ENCODE measurements around the gene PPA2.
"Not testable (repeated sequence)": the region's sequence is repeated elsewhere in the genome, so short reads cannot be mapped to it uniquely, and the experiment has no call there.

PPA2 gene

DNA sequence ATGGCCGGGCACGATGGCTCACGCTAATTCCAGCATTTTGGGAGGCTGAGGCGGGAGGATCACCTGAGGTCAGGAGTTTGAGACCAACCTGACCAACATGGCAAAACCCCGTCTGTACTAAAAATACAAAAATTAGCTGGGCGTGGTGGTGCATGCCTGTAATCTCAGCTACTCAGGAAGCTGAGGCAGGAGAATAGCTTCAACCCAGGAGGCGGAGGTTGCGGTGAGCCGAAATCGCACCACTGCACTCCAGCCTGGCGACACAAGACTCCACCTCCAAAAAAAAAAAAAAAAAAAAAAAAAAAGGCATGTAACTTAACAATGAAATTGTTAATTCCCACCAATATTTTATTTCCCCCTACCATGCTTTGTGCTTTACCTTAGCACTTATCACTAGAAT is 15.3 kb downstream of the PPA2 start:
- DNase-seq (ENCODE audit: low read depth in 2 of 2), result not testable (repeated sequence)

DNA sequence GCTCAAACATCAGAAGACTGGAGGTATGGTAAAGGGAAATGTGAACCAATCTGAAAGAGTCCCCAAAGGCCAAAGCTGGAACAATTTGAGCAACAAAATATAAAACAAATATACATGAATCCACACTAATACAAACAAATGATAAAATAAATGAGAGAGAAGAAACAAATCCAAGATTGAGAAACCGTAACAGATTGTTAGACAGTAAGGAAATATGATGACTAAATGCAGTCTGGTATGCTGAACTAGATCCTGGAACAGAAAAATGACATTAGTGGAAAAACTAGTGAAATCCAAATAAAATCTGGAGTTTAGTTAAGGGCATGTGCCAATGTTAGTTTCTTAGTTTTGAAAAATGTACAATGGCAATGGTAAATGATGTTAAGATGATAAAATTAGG is 15.9 kb downstream of the PPA2 start:
- DNase-seq (ENCODE audit: low read depth in 2 of 2), result no peak

DNA sequence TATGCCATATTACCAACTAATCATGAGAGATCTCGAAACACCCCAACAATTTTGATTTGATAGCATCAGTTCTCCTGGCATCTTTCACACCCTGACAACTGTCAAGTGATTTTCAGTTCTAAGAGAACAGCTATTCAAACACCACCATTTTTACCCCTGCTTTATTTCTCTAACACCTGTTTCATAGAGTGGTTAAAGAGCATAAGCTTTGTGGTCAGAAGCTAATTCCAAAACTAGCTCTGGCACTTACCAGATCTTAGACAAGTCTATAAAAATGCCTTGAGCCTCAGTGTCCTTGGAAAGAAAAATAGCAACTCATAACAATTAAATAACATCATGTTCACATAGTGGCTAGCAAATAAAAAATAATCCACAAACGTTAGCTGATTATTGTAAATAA is 17.9 kb downstream of the PPA2 start:
- no peak for DNase-seq (ENCODE audit: low read depth in 2 of 2)

DNA sequence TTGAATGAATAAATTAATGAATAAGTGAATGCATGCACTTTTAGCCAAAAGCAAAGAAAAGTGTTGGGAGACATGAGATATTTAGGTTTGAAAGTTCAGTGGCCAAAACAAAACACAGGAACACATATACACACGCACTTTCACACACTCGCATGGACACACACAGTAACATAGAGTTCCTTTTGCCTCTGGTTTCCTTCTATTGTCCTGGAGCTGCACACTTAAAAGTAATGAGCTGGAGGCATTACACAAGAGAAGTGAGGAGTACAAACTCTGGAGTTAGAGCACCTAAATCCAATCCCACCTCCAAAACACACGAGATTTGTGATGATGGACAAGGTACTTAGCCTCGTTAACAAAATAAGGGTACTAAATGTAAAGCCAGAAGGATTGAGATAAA is 18.7 kb downstream of the PPA2 start:
- no peak for DNase-seq (ENCODE audit: low read depth in 2 of 2)

DNA sequence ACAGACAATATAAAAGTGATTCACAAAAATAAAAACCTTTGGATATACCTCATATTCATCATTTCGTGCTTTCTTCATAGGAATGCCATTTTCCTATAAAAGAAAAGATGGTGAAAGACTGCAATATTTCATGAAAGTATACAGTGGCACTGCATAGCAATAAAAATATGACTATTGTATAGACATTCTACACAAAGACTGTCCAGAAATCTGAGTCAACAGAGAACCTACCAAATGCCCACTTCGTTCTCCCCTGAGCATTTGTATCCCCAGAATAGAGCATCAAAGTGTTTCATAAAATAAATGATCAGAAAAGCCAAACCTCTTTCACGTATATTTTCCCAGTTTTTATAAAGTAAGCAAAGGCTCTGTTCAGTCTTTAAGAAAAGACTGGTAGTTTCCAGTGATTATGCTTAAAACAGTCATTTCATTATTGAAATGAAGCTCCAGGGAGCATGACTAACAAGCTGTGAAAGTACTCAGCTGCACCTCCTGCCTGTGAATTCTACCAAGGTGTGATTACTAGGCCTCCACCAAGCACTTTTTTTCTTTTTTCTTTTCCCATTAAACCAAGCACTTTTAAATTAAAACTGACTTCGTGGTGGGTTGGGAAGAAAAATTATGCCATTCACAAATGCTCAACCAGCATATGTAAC is 20.2 kb downstream of the PPA2 start:
- no peak for DNase-seq (ENCODE audit: low read depth in 2 of 2)

DNA sequence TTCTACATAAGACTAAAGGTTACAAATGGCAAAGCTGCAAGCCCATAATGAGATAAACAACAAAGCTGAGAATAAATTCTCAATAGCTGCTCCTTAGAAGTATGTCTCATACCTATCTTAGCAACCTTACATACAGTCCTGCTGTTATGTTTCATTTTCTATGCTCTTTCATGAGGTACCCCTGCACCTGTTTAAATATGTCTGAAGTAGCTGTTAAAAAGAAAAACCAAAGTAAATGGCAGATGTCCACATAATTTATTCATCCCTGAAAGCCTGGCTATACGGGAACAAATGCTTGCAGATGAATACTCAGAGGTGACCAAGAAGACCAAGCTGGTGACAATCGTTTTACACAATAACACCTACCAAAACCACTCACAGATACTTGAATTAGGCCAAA is 22.5 kb downstream of the PPA2 start:
- DNase-seq (ENCODE audit: low read depth in 2 of 2), result no peak

DNA sequence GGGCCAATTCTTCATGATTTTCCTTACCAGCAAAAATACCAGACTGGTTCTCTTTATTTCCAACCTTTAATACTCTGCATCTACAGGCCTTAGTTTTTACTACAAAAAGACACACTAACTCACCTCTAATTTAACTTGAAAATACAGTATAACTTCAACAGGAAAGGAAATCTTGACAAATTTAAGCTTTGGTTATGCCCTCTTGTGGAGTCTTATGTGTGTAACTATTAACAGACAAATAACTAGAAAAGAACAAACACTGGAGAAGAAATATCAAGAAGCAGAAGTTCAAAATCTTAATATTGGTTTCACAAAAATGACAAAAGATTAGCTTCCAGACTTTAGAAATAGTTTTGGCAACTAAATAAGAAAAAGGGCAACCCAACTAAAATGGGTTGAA is 33.0 kb downstream of the PPA2 start:
- DNase-seq (ENCODE audit: low read depth in 2 of 2), result no peak

DNA sequence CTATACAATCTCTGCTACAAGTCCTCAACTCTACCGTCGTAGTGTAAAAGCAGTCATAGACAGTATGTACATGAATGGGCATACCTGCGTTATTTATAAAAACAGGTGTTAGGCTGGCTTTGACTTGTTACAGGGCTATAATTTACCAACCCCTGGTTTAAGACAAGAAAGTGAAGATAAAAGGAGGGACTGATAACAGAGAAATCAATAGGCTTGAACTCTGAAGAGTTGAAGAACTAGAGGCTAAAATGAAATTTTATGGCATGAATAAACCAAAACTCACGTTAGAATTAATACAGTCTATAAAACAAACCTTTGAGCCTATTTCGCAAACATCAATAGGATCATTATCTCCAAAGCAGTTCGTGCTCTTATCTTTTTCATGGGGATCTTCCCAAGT is 36.2 kb downstream of the PPA2 start:
- DNase-seq (ENCODE audit: low read depth in 2 of 2), result no peak

DNA sequence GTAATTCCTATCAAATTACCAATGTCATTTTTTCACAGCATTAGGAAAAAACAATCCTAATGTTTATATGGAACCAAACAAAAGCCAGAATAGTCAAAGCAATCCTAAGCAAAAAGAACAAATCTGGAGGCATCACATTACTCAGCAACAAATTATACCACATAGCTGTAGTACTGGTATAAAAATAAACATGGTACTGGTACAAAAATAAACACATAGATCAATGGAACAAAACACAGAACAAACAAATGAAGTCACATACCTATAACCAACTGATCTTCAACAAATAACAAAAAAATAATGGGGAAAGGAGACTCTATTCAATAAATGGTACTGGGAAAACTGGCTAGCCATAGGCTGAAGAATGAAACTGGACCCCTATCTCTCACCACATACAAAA is 37.4 kb downstream of the PPA2 start:
- no peak for DNase-seq (ENCODE audit: low read depth in 2 of 2)

DNA sequence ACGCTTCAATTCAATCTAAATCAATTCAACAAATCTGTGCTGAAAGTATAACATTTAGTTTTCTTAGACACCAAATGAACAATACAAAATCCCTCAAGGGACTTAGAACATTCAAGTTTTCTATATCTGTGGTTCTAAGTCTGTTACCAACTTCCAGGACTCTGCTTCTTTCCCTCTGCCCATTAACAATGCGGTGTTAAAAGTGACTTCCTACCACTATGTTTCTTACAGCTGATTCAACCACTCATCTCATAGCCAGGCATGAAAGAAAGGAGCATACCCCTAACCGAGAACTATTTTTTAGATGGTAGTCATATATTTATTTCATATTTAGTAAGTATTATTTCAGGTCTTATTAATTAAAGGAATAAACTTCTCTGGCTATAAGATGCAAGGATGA is 38.9 kb downstream of the PPA2 start:
- no peak for DNase-seq (ENCODE audit: low read depth in 2 of 2)

DNA sequence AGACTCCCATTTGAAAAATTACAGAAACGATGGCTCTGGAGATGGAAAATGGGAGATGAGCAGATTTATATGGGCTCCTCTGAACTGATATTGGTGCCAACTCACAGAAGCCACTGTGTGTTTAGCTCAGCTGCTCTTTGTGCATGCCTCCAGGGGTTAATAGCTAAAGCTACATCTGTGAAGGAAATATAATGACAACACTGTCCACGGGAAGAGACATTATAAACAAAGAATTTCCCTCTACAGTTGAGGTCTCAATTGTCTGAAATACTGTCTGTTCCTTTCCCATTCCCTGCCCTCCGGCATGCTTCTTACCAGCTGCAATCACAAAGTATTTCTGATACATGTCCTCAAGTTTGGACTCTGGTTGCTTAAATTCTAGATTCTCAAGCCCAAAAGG is 40.4 kb downstream of the PPA2 start:
- no peak for DNase-seq (ENCODE audit: low read depth in 2 of 2)

DNA sequence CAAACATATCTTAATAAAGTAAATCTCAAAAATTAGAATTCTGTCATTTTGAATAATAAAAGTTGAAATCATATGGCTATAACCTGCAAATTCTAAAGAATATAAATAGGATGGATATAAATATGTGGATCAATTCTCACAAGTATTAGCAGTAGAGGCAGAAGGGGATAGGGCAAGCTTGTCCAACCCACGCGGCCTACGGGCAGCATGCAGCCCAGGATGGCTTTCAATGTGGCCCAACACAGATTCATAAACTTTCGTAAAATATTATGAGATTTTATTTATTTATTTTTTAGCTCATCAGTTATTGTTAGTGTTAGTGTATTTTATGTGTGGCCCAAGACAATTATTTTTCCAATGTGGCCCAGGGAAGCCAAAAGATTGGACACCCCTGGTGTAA is 41.4 kb downstream of the PPA2 start:
- DNase-seq (ENCODE audit: low read depth in 2 of 2), result no peak

DNA sequence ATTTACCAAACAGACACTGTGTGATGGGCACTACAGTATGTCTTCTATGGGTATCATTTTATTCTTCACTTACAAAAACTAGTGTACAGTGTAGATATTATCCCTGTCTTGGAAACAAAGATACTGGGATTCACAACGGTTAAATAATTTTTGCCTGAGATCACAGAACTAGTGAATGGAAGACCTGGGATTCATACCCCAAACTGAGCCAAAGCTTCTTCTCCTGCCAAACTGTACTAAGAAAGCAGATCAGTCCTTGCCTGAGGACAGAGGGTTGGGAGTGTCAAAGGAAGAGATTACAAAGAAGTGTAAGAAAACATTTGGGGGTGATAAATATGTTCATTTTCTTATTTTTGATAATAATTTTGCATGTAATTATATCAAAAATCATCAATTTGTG is 43.1 kb downstream of the PPA2 start:
- DNase-seq (ENCODE audit: low read depth in 2 of 2), result no peak

DNA sequence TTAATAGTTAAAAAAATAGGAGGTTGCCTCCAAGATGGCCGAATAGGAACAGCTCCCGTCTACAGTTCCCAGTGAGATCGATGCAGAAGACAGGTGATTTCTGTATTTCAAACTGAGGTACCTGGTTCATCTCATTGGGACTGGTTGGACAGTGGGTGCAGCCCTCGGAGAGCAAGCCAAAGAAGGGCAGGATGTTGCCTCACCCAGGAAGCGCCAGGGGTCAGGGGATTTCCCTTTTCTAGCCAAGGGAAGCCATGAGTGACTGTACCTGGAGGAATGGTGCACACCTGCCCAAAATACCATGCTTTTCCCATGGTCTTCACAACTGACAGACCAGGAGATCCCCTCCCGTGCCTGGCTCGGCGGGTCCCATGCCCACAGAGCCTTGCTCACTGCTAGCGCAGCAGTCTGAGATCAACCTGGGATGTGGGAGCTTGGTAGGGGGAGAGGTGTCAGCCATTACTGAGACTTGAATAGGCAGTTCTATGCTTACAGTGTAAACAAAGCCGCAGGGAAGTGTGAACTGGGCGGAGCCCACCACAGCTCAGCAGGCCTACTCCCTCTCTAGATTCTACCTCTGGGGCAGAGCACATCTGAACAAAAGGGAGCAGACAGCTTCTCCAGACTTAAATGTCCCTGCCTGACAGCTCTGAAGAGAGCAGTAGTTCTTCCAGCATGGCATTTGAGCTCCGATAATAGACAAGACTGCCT is 47.5 kb downstream of the PPA2 start:
- no peak for DNase-seq (ENCODE audit: low read depth in 2 of 2)

DNA sequence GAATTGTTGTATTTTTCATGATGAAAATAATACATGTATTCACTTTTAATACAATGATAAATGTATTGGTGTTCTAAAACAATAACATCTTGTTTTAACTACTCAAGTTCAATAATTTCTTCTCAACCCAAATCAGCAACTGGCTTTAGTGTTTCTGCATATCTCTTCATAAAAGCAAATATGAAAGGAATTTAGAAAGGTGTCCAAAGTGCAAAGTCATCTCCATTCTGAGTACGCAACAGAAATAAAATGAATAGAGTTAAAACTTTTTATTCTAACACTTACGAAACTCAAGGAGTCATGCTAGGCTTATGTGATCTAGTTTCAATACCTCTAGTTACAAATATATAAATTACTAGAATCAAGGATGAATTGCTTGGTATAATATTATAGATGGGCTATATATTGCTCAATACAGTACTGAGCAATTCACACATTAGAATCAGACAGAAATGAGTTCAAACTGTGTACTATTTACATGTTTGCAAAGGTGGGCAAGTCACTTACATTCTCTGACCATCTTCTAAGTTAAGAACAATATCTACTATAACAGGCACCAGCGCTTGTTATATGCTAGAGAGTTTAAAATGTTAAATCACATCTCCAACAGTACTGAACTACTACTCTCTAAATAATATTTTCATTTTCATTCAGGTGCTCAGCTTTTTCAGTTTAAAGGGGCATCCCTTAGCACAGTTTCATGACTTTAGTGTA is 51.5 kb downstream of the PPA2 start:
- no peak for DNase-seq (ENCODE audit: low read depth in 2 of 2)

DNA sequence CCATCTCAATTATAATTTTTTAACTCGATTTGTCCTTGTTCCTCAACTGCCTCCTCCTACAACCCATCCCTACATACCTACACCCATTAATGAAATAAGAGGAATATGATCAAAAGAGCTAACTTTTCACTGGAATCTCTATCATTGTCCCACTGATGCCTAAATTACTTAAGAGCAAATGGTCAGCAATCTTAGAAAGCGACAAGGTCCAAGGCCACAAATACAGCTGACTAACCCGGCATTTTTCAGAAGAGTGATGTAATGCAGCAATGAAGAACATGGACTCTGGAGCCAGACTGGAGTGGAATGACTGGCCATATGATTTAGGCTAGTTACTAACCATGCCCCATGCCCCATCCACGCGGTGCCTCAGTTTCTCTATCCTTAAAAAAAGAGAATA is 56.2 kb downstream of the PPA2 start:
- no peak for DNase-seq (ENCODE audit: low read depth in 2 of 2)

DNA sequence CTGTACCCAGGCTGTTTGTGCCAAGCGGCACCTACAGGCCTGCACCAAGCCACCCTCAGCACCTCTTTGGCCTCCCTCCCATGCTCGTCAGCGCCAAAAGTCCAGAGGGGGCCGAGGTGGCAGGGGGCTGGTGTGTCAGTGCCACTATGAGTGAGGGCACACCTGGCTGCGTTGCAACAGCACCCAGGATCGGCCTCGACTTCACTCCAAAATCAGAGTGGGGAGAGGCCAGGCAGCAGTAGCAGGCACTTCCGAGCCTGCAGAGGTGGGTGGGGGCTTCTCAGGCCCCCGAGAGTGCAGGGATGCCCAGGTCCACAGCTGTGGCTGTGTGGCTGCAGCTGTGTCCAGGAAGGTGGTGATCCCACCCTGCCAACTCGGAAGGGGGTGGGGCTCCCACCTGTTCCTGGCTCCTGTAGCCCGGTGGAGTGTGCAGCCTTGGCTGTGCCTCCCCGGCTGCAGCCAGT is 58.5 kb downstream of the PPA2 start:
- DNase-seq (ENCODE audit: low read depth in 2 of 2), result no peak

DNA sequence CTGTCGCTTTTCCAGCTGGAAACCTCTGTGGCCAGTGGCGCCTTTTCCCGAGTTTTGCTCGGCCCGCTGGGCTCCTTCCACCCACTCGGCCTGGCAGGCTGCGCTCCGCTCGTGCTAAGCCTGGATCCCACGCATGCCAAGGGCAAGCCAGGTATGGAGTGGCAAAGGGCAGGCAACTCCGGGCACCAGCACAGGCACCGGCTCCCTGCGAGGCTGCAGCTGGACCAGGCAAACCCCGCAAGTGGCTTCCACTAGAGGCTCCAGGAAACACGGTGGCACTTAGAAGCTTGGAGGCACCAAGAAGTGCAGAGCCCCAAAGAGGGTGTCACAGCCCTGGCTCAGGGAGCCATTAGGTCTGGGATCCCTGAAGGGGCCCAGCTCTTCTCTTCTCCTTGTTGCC is 59.5 kb downstream of the PPA2 start:
- DNase-seq (ENCODE audit: low read depth in 2 of 2), result no peak

DNA sequence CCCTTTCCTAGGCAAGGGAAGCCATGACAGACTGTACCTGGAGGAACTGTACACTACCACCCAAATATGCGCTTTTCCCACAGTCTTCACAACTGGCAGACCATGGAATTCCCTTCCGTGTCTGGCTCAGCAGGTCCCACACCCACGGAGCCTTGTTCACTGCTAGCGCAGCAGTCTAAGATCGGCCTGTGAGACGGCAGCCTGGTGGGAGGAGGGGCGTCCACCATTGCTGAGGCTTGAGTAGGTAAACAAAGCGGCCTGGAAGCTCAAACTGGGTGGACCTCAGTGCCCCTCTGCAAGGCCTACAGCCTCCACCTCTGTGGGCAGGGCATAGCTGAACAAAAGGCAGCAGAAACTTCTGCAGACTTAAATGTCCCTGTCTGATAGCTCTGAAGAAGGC is 64.7 kb downstream of the PPA2 start:
- not testable (repeated sequence) for DNase-seq (ENCODE audit: low read depth in 2 of 2)

DNA sequence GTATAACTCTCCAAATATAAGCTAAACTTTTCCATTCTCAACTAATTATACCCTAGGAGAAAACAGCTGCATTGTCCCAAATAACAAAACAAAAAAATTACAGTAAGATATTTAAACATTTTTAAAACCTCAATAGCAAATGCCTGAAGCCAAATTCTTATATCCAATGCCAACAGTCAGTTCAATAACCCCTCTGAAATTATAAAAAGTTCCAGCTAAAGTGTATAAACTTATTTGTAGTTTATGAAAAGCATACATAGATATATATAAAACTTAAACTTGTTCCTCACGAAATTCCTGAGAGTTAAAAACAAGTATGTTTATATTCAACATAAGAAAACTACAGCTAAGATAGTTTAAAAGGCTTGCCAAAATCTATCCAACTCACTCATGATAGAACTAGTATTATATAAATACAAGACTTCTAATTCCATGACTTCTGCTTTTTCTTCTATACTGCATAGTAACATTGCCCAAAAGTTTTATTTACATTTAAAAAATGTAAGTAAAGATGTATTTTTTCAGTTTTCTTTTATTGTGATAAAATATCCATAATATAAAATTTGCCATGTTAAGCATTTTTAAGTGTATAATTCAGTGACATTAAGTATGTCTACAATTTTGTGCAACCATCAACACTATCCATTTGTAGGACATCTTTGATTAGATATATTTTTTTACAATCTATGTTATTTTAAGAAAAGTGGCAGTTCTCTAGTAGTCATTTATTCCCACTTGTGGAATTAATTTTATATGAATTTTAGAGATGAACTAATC is 72.8 kb downstream of the PPA2 start:
- no peak for DNase-seq (ENCODE audit: low read depth in 2 of 2)

DNA sequence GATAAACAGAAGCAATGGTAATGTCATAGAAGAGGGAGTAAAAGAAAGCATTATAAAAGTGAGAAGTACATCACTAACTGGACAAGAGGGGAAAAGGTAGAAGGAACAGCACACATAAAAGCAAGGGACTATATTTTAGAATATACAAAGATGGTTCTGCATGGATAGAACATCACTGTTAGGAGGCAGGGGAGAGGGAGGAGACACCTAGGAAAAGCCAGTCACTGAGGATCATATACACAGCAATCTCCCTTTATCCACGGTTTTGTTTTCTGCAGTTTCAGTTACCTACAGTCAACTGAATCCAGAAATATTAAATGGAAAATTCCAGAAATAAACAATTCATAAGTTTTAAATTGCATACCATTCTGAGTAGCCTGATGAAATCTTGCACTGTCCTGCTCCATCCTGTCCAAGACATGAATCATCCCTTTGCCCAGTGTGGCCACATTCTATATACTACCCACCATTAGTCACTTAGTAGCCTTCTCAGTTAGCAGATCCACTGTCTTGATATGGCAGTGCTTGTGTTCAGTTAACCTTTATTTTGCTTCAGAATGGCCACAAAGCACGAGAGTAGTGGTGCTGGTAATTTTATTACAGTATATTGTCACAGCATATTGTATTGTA is 74.2 kb downstream of the PPA2 start:
- no peak for DNase-seq (ENCODE audit: low read depth in 2 of 2)

DNA sequence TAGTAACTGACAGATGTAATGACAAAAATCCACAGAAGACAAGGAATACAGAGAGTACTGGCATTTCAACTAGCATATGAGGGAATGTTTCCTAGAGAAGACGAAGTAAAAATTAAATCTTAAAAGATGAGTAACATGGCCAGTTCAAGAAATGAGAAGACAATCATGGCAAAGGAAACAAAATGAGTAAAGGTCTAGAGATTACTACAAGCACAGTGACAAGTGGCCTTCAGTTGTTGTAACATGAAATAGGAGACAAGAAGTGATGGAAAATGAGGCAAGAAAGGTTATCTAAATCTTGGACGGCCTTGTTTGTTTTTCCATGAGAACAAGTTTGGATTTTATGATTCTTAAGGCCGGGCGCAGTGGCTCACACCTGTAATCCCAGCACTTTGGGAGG is 81.0 kb downstream of the PPA2 start:
- DNase-seq (ENCODE audit: low read depth in 2 of 2), result no peak

Data from stimulated activated CD8-positive, alpha-beta memory T cell treated with anti-CD3 and anti-CD28 coated beads, Interleukin-15, amount 100 ng/mL, for 4 hours (primary cell).